Stimulated activated CD8-positive, alpha-beta memory T cell treated with anti-CD3 and anti-CD28 coated beads, Interleukin-7, amount 100 ng/mL, for 4 hours (primary cell): Measurements from ENCODE around the gene SFXN3.

Experiments used
- DNase-seq, 2 donors: peaks; one replicate each; pipeline ENCODE4 v3.0.0-alpha.2; 2020; ENCODE audit warnings: low read depth in 2 of 2

Gene SFXN3

GRCh38 chr10:101031128-101031795 is at the start of gene SFXN3, which contains the start of gene PDZD7:
SFXN3 (plus strand) TSS chr10:101031234; CDS start chr10:101034695, 3,461 bp downstream.
PDZD7 (minus strand) TSS chr10:101031129; CDS start chr10:101030219, 910 bp downstream.
- peak; percentile 89 to 96 for DNase-seq

GRCh38 chr10:100982916-100983830 is 47.9 kb upstream of the SFXN3 start:
- DNase-seq = no peak

GRCh38 chr10:100983868-100984671 is 47.0 kb upstream of the SFXN3 start:
- no peak for DNase-seq

GRCh38 chr10:100984672-100985177 is 46.3 kb upstream of the SFXN3 start:
- no peak for DNase-seq

GRCh38 chr10:100985336-100985735 is 45.7 kb upstream of the SFXN3 start:
- DNase-seq = no peak

GRCh38 chr10:100986623-100986951 is 44.4 kb upstream of the SFXN3 start:
- DNase-seq = no peak

- DNase-seq = peak; percentile 74 to 77
Observed at GRCh38 chr10:100986952-100987684, 43.9 kb upstream of the SFXN3 start, which contains the start of the genes MRPL43 and TWNK. MRPL43 (minus strand) TSS chr10:100987497; CDS start chr10:100987443, 54 bp downstream. TWNK (plus strand) TSS chr10:100987543; CDS start chr10:100988211, 668 bp downstream.

GRCh38 chr10:100987685-100988049 is 43.4 kb upstream of the SFXN3 start:
- no peak for DNase-seq

GRCh38 chr10:100988166-100988565 is 42.9 kb upstream of the SFXN3 start:
- DNase-seq = no peak

GRCh38 chr10:100989088-100989487 is 41.9 kb upstream of the SFXN3 start:
- no peak for DNase-seq

GRCh38 chr10:100993986-100994708 is 36.9 kb upstream of the SFXN3 start:
- DNase-seq = no peak

GRCh38 chr10:100995181-100995580 is 35.9 kb upstream of the SFXN3 start:
- DNase-seq = no peak

- DNase-seq = peak in 1 of 2 donors; percentile 16
Observed at GRCh38 chr10:100996678-100997359, 34.2 kb upstream of the SFXN3 start.

- peak in 1 of 2 donors; percentile 57 for DNase-seq
Observed at GRCh38 chr10:100997360-100998182, 33.5 kb upstream of the SFXN3 start.

GRCh38 chr10:100998183-100998990 is 32.6 kb upstream of the SFXN3 start:
- peak in 1 of 2 donors; percentile 49 for DNase-seq

- peak in 1 of 2 donors; percentile 73 for DNase-seq
Observed at GRCh38 chr10:100998991-100999741, 31.9 kb upstream of the SFXN3 start.

- no peak for DNase-seq
Observed at GRCh38 chr10:100999742-101000126, 31.3 kb upstream of the SFXN3 start, which contains the start of gene LZTS2. LZTS2 (plus strand) TSS chr10:100999808; CDS start chr10:101002539, 2,731 bp downstream.
